Esophagus squamous epithelium (tissue), 5 donors: ENCODE measurements around the gene LRRN2. TPM values are rescaled to one million over a fixed set of nuclear protein-coding genes. Genes with fewer than 3 reads are reported as not detected.

Experiments
- DNase-seq: peaks from one replicate; lab custom pipeline; 2025; lab: John Stamatoyannopoulos, UW
- H3K27ac ChIP-seq, 4 donors: fragments of 200-600 bp; sonication (generic); one replicate each; pipeline ENCODE4 v1.5.1; 2016 to 2019; ENCODE audit warnings: mild to moderate bottlenecking in 1 of 4
- H3K27me3 ChIP-seq, 4 donors: fragments of 200-600 bp; sonication (generic); 1 replicate in 3 of 4; 2 replicates in 1 of 4; pipeline versions ENCODE4 v1.5.1 to v1.6.0; 2017 to 2021; ENCODE audit warnings: antibody characterized with exemption in 1 of 4
- H3K36me3 ChIP-seq, 3 donors: fragments of 200-600 bp; sonication (generic); one replicate each; pipeline ENCODE4 v1.5.1; 2016 to 2019
- H3K4me1 ChIP-seq, 3 donors: fragments of 200-600 bp; sonication (generic); one replicate each; pipeline ENCODE4 v1.5.1; 2017 to 2019
- H3K4me3 ChIP-seq, 4 donors: fragments of 200-600 bp; sonication (generic); 1 replicate in 3 of 4; 2 replicates in 1 of 4; pipeline ENCODE4 v1.5.1; 2016 to 2019; ENCODE audit warnings: mild to moderate bottlenecking in 2 of 4, moderate library complexity in 1 of 4
- H3K9me3 ChIP-seq, 3 donors: fragments of 200-600 bp; sonication (generic); one replicate each; pipeline ENCODE4 v1.5.1; 2016 to 2019
- POLR2A ChIP-seq, 4 donors: fragments of 450-650 bp; IDR thresholded peaks; one replicate each; pipeline ENCODE4 v1.6.1; 2017; ENCODE audit warnings: antibody characterized with exemption in 4 of 4, mild to moderate bottlenecking in 4 of 4, moderate library complexity in 3 of 4
- WGBS, 2 donors: methylation state at CpG; one replicate each; pipeline ENCODE4 v1.1.5; 2018; 5-methylcytosine and 5-hydroxymethylcytosine counted together
- intact Hi-C: fragments of 100-400 bp; cut with DNase I; formaldehyde crosslinking; loops from one replicate; pipeline ENCODE4 v1.15.0; 2022
- total RNA-seq, 4 donors: library from RNA; depleted of rRNA; stranded (reverse); fragments of >200 nt; gene quantifications; one replicate each; pipeline ENCODE4 v1.1.0, GENCODE V29; 2016
- TF ChIP-seq, protein P1 (sequence below), 6 experiments: fragments of 450-650 bp in 4 of 6; fragments of 200-600 bp in 2 of 6; sonication (generic) in 2 of 6; IDR thresholded peaks; one replicate each; pipeline ENCODE4 v1.5.1; 2016 to 2019; ENCODE audit warnings: antibody characterized with exemption in 6 of 6, mild to moderate bottlenecking in 4 of 6, moderate library complexity in 4 of 6
- donor health status: DM: yes; HTN: yes; CAD: no.

Gene LRRN2
- total RNA-seq, 4 donors from 2014 or later, result 0.18 to 1.8 (median 1.5) TPM

DNA sequence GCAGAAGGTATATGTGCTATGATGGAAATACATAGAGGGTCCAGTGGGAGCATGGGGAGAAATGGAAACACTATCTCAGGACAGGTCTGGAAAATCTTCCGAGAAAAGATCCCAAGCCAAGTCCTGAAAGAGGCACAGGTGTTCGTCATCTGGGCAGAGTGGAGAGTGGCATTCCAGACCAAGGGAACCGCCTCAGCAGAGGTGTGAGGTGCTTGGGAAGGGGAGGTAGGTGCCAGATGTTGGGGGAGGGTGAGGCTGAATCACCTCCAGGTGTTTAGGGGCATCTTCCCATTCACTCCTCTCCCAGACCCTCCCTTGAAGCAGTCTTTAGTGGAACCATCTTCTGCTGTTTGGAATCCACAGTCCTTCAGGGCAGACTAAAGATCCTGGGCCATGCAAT is 23.5 kb upstream of the LRRN2 start:
- intact Hi-C loops, result no loop called here
- peaks cover 0 to 16% (median 5%) of the 10 kb centered on the region in 3 donors for H3K4me1 ChIP-seq
- no peak for DNase-seq
- no peaks in the 10 kb centered on the region for H3K9me3 ChIP-seq
- no peak for TF ChIP-seq POLR2A (IDR thresholded peaks at IDR 0.05)
- TF ChIP-seq, protein P1, sequence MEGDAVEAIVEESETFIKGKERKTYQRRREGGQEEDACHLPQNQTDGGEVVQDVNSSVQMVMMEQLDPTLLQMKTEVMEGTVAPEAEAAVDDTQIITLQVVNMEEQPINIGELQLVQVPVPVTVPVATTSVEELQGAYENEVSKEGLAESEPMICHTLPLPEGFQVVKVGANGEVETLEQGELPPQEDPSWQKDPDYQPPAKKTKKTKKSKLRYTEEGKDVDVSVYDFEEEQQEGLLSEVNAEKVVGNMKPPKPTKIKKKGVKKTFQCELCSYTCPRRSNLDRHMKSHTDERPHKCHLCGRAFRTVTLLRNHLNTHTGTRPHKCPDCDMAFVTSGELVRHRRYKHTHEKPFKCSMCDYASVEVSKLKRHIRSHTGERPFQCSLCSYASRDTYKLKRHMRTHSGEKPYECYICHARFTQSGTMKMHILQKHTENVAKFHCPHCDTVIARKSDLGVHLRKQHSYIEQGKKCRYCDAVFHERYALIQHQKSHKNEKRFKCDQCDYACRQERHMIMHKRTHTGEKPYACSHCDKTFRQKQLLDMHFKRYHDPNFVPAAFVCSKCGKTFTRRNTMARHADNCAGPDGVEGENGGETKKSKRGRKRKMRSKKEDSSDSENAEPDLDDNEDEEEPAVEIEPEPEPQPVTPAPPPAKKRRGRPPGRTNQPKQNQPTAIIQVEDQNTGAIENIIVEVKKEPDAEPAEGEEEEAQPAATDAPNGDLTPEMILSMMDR (IDR thresholded peaks at IDR 0.05), result no peak
- H3K27me3 ChIP-seq, result peaks cover 0 to 66% (median 6%) of the 10 kb centered on the region in 4 donors
- no peak overlapping the region for H3K27ac ChIP-seq
- 68 to 74% methylated on average over 3 of the region's 3 CpGs for WGBS, 2 donors
- H3K36me3 ChIP-seq, result no peaks in the 10 kb centered on the region
- H3K4me3 ChIP-seq, result no peak overlapping the region

DNA sequence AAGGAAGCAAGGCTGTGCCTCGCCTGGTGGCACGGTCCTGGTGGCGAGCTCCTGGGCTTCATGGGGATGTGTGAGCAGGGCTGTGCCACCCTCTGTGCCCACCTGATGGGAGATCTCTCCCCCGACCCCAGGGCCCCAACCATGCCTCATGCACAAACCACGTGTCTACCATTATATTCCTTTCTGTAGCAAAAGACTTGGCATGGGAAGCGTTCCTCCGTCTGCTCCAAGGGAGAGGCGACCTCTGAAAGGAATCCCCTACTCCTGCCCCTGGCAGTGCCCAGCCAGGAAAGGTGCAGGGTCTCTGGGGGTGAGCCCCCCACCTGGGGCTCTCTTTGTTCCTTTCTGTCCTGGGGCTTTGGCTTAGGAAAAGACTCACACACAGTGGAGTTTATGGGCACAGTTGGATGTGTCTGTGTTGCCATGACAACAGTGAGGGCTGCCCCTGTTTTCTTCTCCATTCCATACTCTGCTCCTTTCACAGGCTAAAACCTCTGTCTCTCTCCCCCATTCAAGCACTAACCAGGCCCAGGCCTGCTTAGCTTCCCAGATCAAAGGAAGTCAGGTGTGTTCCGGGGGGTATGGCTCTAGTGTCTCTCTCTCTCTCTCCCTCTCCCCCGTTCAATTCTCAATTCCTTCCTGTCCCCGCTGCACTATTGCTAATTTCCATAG is 21.4 kb upstream of the LRRN2 start:
- no peak for DNase-seq
- Histone ChIP-seq H3K4me1 (peaks cover 0 to 22% (median under 1%) of the 10 kb centered on the region in 3 donors), H3K9me3 (no peaks in the 10 kb centered on the region), H3K27me3 (peaks cover 0 to 48% (median 2%) of the 10 kb centered on the region in 4 donors), H3K4me3 (no peak overlapping the region), H3K36me3 (no peaks in the 10 kb centered on the region), H3K27ac (no peak overlapping the region)
- TF ChIP-seq, protein P1 (IDR thresholded peaks at IDR 0.05), result no peak
- 47 to 54% methylated on average over 8 to 11 of the region's 11 CpGs for WGBS, 2 donors
- intact Hi-C loops, result no loop called here

DNA sequence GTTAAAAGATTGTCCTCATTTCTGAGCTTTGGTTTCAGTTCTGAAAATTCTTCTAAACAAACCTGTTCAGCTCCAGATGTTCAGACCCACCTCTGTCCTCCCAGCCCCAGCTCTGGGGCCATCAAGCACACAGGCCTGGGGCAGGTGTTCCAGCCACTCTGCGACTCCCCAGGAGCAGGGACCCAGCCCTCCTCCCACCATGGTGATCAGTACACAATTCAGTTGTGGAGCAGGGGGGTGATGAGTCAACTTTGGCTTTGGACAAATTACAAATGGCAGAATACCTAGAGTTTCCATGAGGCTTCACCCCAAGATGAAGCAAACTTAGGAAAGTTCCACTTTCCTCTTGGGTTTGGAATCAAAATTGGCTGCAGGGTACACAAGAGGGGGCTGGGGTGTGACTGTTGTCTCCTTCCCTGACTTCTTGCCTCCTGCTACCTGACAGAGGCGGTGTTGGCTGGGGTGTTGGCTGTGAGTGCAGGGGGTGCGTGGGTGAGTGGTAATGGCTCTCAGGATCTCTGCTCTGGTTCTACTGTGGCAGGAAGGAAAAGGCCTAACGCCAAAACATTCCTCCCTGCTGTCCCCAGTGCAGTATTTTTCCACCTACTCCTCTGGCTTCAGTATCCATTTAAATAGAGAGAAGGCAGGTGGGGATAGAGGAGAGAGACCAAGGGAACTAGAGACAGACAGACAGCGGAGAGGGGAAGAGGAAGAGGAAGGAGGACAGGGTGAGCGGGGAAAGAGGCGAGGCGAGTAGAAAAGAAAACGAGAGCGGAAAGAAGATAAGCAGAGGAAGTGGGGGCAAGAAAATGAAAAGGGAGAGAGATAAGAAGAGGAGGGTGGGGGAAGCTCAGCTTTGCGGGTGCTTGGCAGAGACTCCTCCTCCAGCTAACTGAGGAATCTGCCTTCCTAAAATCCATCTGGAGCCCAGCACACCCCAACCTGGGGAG is 20.6 kb upstream of the LRRN2 start:
- Histone ChIP-seq H3K27ac (no peak overlapping the region), H3K9me3 (no peaks in the 10 kb centered on the region), H3K36me3 (no peaks in the 10 kb centered on the region), H3K4me1 (peaks cover 0 to 22% (median 0%) of the 10 kb centered on the region in 3 donors), H3K4me3 (no peak overlapping the region), H3K27me3 (peaks cover 0 to 48% (median 0%) of the 10 kb centered on the region in 4 donors)
- no peak for DNase-seq
- TF ChIP-seq, protein P1 (IDR thresholded peaks at IDR 0.05), result no peak
- no peak for TF ChIP-seq POLR2A (IDR thresholded peaks at IDR 0.05)
- intact Hi-C loops, result no loop called here
- WGBS, 2 donors, result 57 to 64% methylated on average over 7 to 9 of the region's 11 CpGs

DNA sequence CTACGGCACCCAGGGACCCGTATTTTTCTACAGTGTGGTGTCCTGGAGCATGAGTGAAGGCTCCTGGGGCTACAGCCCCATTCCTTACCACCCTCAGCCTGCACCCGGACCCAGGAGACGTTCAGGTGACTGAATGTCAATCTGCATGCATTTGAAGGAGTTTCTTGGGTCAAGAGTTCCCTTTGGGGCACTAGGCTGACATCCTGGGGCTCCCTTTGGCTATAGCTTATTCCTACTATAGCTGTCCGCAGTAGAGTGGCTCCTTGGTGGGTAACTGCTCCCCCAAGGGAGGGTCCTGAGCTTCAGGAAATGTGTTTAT is 19.9 kb upstream of the LRRN2 start:
- H3K4me1 ChIP-seq, result peaks cover 0 to 22% (median 0%) of the 10 kb centered on the region in 3 donors
- H3K36me3 ChIP-seq, result no peaks in the 10 kb centered on the region
- 89 to 92% methylated on average over 5 of the region's 5 CpGs for WGBS, 2 donors
- no peak overlapping the region for H3K4me3 ChIP-seq
- peaks cover 0 to 43% (median 0%) of the 10 kb centered on the region in 4 donors for H3K27me3 ChIP-seq
- intact Hi-C loops, result no loop called here
- TF ChIP-seq POLR2A (IDR thresholded peaks at IDR 0.05), result no peak
- TF ChIP-seq, protein P1 (IDR thresholded peaks at IDR 0.05), result no peak
- no peak overlapping the region for H3K27ac ChIP-seq
- DNase-seq, result no peak
- H3K9me3 ChIP-seq, result no peaks in the 10 kb centered on the region
